IPS-15b (cell line): Measurements from ENCODE around the gene EIF2B4.

Experiments used
- H3K27me3 ChIP-seq: one replicate; pipeline ENCODE4 v1.6.1; 2013; ENCODE audit warnings: low read length; ENCODE audit not compliant: control insufficient read depth, insufficient read depth
- H3K36me3 ChIP-seq: one replicate; pipeline ENCODE4 v1.6.1; 2013; ENCODE audit warnings: low read length; ENCODE audit not compliant: control insufficient read depth, insufficient read depth
- H3K4me1 ChIP-seq: one replicate; pipeline ENCODE4 v1.6.1; 2013; ENCODE audit warnings: mild to moderate bottlenecking, low read length; ENCODE audit not compliant: control insufficient read depth, insufficient read depth
- H3K4me3 ChIP-seq: one replicate; pipeline ENCODE4 v1.5.1; 2013; ENCODE audit warnings: low read depth, low read length
- H3K9ac ChIP-seq: one replicate; pipeline ENCODE4 v1.6.1; 2013; ENCODE audit warnings: low read depth, mild to moderate bottlenecking, low read length
- H3K9me3 ChIP-seq: one replicate; pipeline ENCODE4 v1.6.1; 2013; ENCODE audit warnings: mild to moderate bottlenecking, low read length; ENCODE audit not compliant: control insufficient read depth, insufficient read depth

Gene EIF2B4

DNA sequence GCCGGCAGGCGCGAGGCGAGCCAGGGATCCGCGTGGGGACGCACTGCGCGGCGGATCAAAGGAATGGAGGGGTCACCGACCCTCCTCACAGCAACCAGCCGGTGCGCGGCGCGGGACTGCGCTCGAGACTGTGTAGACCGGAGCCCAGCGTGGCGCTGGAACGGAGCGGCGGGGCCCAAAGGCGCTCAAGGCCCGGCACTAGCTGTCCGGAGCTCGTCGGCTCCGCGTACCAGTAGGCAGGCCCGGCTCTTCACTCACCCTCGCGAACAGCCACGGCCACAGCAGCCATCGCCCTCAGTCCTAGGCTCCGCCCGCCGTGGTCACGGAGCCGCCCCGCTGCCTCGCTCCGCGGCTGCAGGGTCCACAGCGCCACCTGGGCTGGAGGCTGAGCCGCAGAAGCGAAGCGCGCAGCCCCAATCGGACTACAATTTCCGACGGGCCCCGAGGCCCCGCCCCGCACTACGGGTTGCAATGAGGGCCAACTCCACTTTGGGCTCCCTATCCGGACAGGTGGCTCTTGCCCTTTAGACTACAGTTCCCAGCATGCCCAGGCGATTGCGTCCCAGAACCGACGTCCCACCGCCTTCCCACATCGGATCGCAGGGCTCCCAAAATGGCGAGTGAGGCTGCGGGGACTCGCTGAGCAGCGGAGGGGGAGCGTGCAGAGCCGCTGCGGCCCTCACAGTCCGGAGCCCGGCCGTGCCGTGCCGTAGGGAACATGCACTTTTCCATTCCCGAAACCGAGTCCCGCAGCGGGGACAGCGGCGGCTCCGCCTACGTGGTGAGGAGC, at the start of gene EIF2B4, which contains the start of gene SNX17:
EIF2B4 (minus strand) TSS at position 313 of the 790 bp plus-strand sequence; CDS start at position 289, 24 bp downstream.
SNX17 (plus strand) TSS at position 591 of the 790 bp plus-strand sequence; CDS start at position 719, 128 bp downstream.
- Histone ChIP-seq H3K4me1 (peaks cover 4% of the 10 kb centered on the region), H3K9me3 (no peaks in the 10 kb centered on the region), H3K27me3 (no peaks in the 10 kb centered on the region), H3K4me3 (peak within 1 kb of the TSS; percentile 92), H3K9ac (peak within 1 kb of the TSS; percentile 87), H3K36me3 (peaks cover 30% of the 10 kb centered on the region)

DNA sequence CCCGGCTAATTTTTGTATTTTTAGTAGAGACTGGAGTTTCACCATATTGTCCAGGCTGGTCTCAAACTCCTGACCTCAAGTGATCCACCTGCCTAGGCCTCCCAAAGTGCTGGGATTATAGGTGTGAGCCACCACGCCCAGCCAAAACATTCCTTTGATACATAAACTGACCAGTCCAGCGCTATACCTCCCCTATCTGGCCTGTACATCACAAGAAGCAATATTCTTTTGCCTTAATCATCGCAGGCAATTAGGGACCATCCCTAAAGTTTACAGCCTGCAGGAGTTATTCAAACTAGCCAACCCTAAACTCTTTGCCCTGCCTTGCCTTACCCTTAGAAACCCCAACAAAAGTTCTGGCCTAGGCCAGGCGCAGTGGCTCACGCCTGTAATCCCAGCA, 46.0 kb upstream of the EIF2B4 start:
- no peaks in the 10 kb centered on the region for H3K36me3 ChIP-seq
- H3K4me1 ChIP-seq, result no peaks in the 10 kb centered on the region
- H3K9me3 ChIP-seq, result no peaks in the 10 kb centered on the region
- H3K27me3 ChIP-seq, result no peaks in the 10 kb centered on the region
- H3K9ac ChIP-seq, result no peak overlapping the region
- no peak overlapping the region for H3K4me3 ChIP-seq

DNA sequence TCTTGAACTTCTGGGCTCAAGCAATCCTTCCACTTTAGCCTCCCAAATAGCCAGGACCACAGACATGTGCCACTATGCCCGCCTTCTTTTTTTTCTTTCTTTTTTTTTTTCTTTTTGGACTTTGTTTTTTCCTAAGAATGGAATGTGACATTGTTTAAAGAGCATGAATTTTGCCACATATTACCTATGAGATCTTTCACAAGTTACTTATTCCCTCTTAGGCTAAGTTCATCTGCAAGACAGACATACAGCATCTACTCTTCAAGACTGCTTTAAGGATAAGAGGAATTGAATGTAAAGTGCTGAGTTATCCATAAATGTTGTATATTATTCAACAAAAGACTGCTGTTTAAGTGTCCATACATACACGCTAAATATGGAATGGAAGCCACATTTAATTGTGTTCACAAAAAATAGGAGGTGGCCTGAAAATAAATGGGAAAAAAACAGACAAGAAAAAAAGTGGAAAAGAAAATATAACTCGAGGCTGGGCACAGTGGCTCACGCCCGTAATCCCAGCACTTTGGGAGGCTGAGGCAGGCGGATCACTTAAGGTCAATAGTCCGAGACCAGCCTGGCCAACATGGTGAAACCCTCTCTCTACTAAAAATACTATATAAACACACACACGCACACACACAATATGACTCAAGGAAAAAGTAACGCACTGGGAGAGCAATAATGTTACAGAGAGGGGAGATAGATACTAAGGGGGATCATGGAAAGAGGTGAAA, 42.4 kb upstream of the EIF2B4 start:
- peaks cover 5% of the 10 kb centered on the region for H3K36me3 ChIP-seq
- no peak overlapping the region for H3K9ac ChIP-seq
- peaks cover 4% of the 10 kb centered on the region for H3K4me1 ChIP-seq
- no peak overlapping the region for H3K4me3 ChIP-seq
- no peaks in the 10 kb centered on the region for H3K27me3 ChIP-seq
- no peaks in the 10 kb centered on the region for H3K9me3 ChIP-seq

DNA sequence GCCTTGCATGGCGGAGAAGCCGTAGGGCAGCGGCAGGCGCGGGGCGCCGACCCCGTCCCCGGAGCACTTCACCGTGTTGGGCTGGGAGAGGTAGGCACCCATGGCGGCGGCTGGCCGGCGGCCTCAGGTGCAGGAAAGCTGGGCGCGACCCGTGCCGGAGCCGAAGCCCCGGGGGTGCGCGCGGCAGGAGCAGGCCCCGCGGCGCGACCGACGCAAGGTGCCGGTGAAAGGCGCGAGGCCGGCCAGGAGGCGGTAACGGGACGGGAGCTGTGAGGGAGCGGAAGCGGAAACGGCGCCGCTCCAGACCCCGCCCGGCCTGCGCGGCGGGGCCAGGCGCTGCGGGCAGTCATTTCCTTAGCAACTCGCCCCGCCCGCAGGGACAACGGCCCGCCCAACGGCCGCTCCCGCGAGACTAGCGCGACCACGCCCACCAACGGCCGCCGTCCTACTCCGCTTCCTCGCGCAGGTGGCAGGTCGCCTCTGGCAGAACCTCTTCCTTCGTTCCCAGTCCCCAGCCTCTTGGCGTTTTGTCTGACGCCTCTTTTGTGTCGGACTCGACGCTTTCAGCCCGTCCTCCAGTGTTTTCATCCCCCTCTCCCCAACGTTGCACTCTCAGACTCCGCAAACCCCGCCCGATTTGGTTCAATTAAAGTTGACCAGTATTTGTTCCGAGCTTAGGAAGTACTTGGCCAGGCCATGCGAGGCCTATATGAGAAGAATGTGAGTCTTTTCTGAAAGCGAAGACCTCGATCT, 39.4 kb upstream of the EIF2B4 start, which contains the start of gene PPM1G:
PPM1G (minus strand) TSS at position 271 of the 753 bp plus-strand sequence; CDS start at position 102, 169 bp downstream.
- Histone ChIP-seq H3K4me3 (peak within 1 kb of the TSS; percentile 84), H3K27me3 (no peaks in the 10 kb centered on the region), H3K9ac (peak within 1 kb of the TSS; percentile 81), H3K36me3 (peaks cover 5% of the 10 kb centered on the region), H3K4me1 (peaks cover 4% of the 10 kb centered on the region), H3K9me3 (no peaks in the 10 kb centered on the region)

DNA sequence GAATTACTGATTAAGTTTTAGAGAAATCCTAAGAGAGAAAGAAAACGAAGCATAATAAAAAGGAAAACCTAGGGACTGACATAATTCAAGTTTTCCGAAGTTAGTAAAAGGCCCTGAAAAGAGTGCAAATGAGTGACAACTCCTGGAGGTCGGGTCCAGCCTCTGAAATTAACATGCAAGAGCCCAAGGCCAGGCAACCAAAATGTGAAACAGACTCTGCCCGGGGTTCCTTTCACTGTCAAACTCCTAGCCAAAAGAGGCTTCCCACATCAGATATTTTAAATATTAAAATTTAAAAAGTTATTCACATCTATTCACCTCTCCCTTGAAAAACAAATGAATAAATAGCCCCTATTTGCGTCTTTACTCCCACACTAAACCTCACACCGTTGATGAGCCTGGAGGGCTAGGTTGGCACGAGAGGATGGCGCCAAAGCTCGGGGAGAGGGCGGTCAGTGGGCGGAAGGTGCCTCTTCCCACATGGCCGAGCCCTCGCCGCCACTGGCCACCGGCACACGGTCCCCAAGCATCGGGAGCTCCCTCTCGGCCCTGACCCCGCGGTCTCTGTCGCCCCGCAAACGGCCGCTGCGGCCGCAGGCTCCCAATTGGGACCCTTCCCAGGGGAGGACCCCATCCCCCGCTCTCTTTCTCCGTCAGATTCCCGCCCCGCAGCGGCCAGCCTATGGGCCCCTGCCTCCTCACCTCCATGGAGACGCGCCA, 38.6 kb upstream of the EIF2B4 start:
- Histone ChIP-seq H3K4me1 (peaks cover 4% of the 10 kb centered on the region), H3K4me3 (peak overlapping the region; percentile 84), H3K36me3 (peaks cover 5% of the 10 kb centered on the region), H3K9me3 (no peaks in the 10 kb centered on the region), H3K27me3 (no peaks in the 10 kb centered on the region), H3K9ac (peak overlapping the region; percentile 73)

DNA sequence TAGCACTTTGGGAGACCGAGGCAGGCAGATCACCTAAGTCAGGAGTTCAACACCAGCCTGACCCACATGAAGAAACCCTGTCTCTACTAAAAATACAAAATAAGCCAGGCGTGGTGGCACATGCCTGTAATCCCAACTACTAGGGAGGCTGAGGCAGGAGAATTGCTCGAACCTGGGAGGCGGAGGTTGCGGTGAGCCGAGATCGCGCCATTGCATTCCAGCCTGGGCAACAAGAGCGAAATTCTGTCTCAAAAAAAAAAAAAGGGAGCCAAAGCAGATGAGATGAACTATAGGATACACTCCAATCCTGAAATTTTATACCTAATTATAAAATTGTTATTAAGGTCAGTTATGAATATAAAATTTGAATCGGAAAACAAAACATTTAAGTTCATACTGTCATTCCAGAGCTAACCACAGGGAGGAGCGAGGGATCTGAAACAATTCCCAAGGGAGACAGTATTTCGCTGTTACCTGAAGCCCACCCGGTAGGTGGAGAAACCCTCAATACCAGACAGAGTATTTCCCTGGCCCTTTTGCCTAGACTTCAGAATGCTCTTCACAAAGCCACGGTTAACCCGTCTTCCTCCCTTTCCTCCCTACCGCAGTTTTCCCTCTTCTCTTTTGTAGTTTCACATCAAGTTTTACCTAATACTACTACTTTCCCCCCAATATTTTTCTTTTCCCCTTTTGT, 37.8 kb upstream of the EIF2B4 start:
- H3K9ac ChIP-seq, result no peak overlapping the region
- H3K27me3 ChIP-seq, result no peaks in the 10 kb centered on the region
- peaks cover 5% of the 10 kb centered on the region for H3K36me3 ChIP-seq
- peaks cover 4% of the 10 kb centered on the region for H3K4me1 ChIP-seq
- no peaks in the 10 kb centered on the region for H3K9me3 ChIP-seq
- H3K4me3 ChIP-seq, result peak overlapping the region; percentile 84

DNA sequence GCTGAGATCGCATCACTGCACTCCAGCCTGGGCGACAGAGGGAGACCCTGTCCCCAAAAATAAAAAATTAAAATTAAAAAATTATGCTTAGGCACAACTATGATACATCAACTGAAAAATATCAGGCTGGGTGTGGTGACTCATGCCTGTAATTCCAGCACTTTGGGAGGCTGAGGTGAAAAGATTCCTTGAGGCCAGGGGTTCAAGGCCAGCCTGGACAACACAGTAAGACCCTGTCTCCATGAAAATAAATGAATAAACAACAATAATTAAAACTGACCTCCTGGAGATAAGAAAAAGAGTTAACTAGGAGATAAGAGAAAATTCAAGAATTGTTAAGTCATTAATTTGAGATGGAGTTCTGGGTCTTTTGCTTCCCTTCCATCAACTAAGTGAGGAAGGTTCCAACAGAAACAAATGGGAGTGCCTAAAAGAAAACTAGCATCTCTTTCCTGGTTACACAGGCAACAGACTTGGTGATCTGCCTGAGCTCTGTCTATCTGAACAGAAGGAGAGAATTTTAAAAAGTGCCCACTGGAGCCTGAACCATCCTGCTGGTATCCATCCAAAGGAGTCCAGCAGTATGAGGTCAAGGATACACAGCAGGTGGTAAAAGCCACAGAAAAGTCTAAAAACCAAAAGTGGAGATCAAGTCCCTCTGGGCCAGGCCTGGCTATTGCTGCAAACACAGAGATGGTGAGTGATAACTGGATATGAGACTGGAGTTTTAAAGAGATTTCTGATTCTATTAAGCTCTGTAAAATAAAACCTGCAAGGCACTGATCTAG, 30.4 kb upstream of the EIF2B4 start:
- Histone ChIP-seq H3K9ac (no peak overlapping the region), H3K4me1 (no peaks in the 10 kb centered on the region), H3K36me3 (peaks cover 3% of the 10 kb centered on the region), H3K4me3 (no peak overlapping the region), H3K9me3 (no peaks in the 10 kb centered on the region), H3K27me3 (no peaks in the 10 kb centered on the region)

DNA sequence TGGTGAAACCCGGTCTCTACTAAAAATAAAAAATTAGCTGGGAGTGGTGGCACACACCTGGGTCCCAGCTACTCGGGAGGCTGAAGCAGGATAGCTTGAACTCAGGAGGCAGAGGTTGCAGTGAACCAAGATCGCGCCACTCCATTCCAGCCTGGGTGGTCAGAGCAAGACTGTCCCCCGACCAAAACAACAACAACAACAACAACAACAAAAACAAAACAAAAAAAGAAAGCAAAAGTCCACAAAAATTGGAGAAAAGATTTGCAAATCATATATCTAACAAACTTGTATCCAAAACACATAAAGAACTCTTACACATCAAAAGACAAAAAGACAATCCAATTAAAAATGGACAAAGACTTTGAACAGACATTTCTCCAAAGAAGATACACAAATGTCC, 28.8 kb upstream of the EIF2B4 start:
- H3K9me3 ChIP-seq, result no peaks in the 10 kb centered on the region
- no peaks in the 10 kb centered on the region for H3K27me3 ChIP-seq
- peaks cover 3% of the 10 kb centered on the region for H3K36me3 ChIP-seq
- H3K4me1 ChIP-seq, result no peaks in the 10 kb centered on the region
- H3K9ac ChIP-seq, result no peak overlapping the region
- no peak overlapping the region for H3K4me3 ChIP-seq

DNA sequence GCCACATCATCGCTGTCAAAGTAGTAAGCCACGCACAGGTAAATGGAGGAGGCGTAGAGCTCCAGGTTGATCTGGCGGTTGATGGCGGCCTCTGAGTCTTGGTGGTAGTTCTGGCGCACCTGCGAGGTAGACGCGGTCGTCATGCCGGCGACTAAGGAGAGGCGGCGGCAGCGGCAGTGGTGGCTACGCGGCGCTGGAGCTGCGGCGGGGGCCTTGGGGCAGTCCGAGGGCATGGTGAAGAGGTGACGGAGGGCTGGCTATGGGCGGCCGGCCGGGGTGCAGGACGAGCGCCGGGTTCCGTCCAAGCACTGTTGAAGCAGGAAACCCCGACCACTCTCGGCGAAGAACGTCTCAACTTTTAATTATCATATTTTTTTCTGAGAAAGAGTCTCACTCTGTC, 23.1 kb upstream of the EIF2B4 start:
- H3K36me3 ChIP-seq, result peaks cover 7% of the 10 kb centered on the region
- H3K9ac ChIP-seq, result no peak overlapping the region
- no peaks in the 10 kb centered on the region for H3K27me3 ChIP-seq
- no peaks in the 10 kb centered on the region for H3K9me3 ChIP-seq
- H3K4me1 ChIP-seq, result no peaks in the 10 kb centered on the region
- no peak overlapping the region for H3K4me3 ChIP-seq
